ENCODE measurements around the gene LOC128125822.

The LOC128125822 gene

DNA sequence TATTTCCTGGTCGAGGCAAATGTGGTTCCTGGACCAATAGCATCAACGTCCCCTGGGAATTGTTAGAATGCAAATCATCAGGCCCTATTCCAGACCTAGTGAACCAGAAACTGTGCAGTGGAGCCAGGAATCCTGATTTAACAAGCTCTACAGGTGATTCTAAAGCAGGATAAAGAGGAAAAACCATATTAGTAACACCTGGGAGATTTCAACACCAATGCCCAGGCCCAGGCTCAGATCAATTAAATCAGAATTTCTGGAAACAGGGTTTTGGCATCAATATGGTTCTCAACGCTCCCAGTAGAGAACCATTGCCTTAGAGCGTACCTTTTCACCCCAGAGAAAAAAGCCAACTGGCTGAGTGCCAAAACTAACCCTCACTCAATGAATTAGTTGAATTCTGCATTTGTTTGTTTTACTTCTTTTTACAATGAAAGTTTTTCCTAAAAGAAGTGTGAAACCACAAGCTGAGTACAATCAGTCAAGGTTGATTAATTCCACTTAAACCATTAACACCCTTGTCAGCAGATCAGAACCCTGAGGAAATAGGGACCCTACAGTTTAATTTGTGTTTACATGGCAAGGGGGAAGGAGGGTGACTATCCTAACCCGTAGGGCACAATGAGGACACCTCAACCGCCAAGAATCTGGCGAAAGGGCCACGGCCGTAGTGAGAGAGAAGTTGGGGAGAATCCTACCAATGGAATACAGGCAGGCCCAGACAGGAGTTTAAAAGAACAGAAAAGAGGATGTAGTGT lies 34.9 kb upstream of the LOC128125822 start:
- ChIA-PET POLR2A (no interaction called here), CTCF (no interaction called here)
- H3K4me3 Mint-ChIP-seq: no peak overlapping the region
- peaks cover 5% of the 10 kb centered on the region for H3K27me3 Mint-ChIP-seq
- no peak for DNase-seq
- no peaks in the 10 kb centered on the region for H3K4me1 Mint-ChIP-seq (ENCODE audit: low read depth)
- H3K9me3 Mint-ChIP-seq: no peaks in the 10 kb centered on the region
- H3K27ac Mint-ChIP-seq: no peak overlapping the region
- no peaks in the 10 kb centered on the region for H3K36me3 Mint-ChIP-seq
- intact Hi-C loops (cut with micrococcal nuclease): no loop called here

DNA sequence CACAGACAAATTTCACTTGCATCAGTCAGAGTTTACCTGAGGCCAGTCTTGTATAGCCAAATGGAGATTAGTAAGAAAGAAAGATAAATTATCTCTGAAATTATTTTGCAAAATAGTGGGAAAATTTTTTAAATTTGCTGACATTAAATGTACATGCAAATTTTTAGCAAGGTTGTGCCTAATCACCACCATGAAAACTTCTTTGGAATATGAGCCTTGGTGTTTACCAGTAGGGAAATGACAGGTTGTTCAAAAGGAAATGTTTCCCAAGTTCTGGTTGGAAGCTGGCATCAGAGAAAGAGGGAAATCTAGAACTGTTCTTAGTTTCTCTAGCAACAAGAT lies 34.4 kb upstream of the LOC128125822 start:
- ChIA-PET POLR2A (no interaction called here), CTCF (no interaction called here)
- Mint-ChIP-seq H3K4me3 (no peak overlapping the region), H3K36me3 (no peaks in the 10 kb centered on the region), H3K27me3 (peaks cover 9% of the 10 kb centered on the region), H3K4me1 (ENCODE audit: low read depth) (no peaks in the 10 kb centered on the region), H3K9me3 (no peaks in the 10 kb centered on the region), H3K27ac (no peak overlapping the region)
- no peak for DNase-seq
- intact Hi-C loops (cut with micrococcal nuclease): no loop called here

DNA sequence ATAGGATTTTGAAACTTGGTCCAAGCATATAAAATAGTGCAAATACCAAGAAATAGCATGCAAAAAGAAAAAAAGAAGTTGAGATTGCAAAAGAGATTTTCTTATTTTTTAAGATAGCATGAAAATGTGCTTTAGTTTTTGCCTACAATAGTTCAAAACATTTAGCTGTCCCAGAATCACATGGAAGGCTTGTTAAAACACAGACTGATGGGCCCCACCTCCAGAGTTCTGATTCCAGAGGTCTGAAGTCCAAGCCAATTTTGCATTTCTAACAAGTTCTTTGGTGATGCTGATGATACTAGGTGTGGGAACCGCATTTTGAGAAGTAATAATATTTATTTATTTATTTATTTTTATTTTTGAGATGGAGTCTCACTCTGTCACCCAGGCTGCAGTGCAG lies 33.7 kb upstream of the LOC128125822 start:
- Mint-ChIP-seq H3K27ac (no peak overlapping the region), H3K27me3 (peaks cover 13% of the 10 kb centered on the region), H3K4me1 (ENCODE audit: low read depth) (no peaks in the 10 kb centered on the region), H3K36me3 (no peaks in the 10 kb centered on the region), H3K9me3 (no peaks in the 10 kb centered on the region), H3K4me3 (no peak overlapping the region)
- ChIA-PET POLR2A (no interaction called here), CTCF (no interaction called here)
- intact Hi-C loops (cut with micrococcal nuclease): no loop called here
- no peak for DNase-seq

DNA sequence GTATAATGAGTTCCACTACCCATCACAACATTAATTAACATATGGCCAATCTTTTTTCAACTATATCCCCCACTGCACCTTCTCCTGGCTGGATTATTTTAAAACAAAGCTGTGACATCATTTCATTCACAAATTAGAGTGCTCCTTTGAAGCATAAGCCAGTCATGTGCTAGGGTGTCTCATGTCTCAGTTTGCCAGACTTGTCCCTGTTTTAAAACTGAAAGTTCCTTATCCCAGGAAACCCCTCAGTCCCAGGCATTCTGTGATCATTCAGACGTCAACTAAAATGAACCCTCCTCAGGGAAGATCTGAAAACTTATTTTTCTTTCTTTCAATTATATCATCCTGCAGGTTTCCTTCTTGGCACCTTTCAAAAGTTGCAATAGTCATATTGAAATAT lies 29.3 kb upstream of the LOC128125822 start:
- CTCF ChIA-PET: no interaction called here
- no peak overlapping the region for H3K27ac Mint-ChIP-seq
- no peaks in the 10 kb centered on the region for H3K9me3 Mint-ChIP-seq
- H3K4me3 Mint-ChIP-seq: no peak overlapping the region
- intact Hi-C loops (cut with micrococcal nuclease): no loop called here
- POLR2A ChIA-PET: no interaction called here
- H3K27me3 Mint-ChIP-seq: peaks cover 17% of the 10 kb centered on the region
- H3K4me1 Mint-ChIP-seq (ENCODE audit: low read depth): no peaks in the 10 kb centered on the region
- no peak for DNase-seq
- H3K36me3 Mint-ChIP-seq: no peaks in the 10 kb centered on the region

DNA sequence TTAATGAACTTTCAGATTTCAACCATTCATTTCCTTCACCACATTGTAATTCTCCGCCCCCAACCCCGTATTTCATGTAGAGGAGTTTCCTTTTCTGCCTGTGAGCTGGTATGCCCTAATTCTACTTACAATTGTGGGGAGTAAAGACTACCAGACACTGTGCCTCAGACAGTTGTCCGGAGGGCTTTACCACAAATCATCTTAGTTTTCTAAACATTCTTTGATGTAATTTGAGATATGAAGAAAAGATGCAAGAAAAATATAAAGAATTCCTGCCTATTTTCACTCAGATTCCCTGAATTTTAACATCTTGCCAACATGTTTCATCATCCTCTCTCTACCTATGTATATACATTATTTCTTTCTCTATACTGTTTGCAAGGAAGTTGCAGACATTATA lies 28.3 kb upstream of the LOC128125822 start:
- Mint-ChIP-seq H3K27me3 (peaks cover 17% of the 10 kb centered on the region), H3K4me1 (ENCODE audit: low read depth) (no peaks in the 10 kb centered on the region), H3K36me3 (no peaks in the 10 kb centered on the region), H3K9me3 (no peaks in the 10 kb centered on the region), H3K4me3 (no peak overlapping the region), H3K27ac (no peak overlapping the region)
- intact Hi-C loops (cut with micrococcal nuclease): no loop called here
- ChIA-PET POLR2A (no interaction called here), CTCF (no interaction called here)
- DNase-seq: no peak

DNA sequence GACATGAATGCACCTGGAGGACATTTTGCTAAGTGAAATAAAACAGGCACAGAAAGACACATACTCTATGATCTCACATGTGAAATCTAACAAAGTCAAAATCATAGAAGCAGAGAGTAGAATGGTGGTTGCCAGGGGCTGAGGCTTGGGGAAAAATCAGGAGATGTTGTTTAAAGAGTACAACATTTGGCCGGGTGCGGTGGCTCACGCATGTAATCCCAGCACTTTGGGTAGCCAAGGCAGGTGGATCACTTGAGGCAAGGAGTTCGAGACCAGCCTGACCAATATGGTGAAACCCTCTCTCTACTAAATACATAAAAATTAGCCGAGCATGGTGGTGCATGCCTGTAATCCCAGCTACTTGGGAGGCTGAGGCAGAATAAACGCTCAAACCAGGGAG lies 26.0 kb upstream of the LOC128125822 start:
- H3K36me3 Mint-ChIP-seq: no peaks in the 10 kb centered on the region
- H3K27me3 Mint-ChIP-seq: peaks cover 15% of the 10 kb centered on the region
- no peak overlapping the region for H3K4me3 Mint-ChIP-seq
- H3K9me3 Mint-ChIP-seq: no peaks in the 10 kb centered on the region
- no peaks in the 10 kb centered on the region for H3K4me1 Mint-ChIP-seq (ENCODE audit: low read depth)
- CTCF ChIA-PET: no interaction called here
- H3K27ac Mint-ChIP-seq: no peak overlapping the region
- POLR2A ChIA-PET: no interaction called here
- intact Hi-C loops (cut with micrococcal nuclease): no loop called here
- no peak for DNase-seq

DNA sequence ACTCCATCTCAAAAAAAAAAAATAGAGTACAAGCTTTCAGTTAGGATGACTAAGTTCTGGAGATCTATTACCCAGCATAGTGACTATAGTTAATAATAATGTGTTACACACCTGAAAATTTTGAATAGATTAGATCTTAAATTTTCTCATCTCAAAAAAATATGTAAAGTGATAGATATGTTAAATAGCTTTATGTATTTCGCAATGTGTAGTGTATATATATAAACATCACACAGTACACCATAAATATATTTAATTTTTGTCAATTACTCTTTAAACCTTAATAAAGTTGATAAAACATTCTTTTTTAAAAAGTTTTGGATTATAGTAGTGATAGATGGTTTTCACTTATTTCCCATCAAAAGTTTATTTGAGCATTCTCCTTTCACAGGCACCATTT lies 25.6 kb upstream of the LOC128125822 start:
- Mint-ChIP-seq H3K27me3 (peaks cover 13% of the 10 kb centered on the region), H3K4me3 (no peak overlapping the region), H3K36me3 (no peaks in the 10 kb centered on the region), H3K4me1 (ENCODE audit: low read depth) (no peaks in the 10 kb centered on the region), H3K9me3 (no peaks in the 10 kb centered on the region), H3K27ac (no peak overlapping the region)
- intact Hi-C loops (cut with micrococcal nuclease): no loop called here
- POLR2A ChIA-PET: no interaction called here
- CTCF ChIA-PET: no interaction called here
- DNase-seq: no peak

DNA sequence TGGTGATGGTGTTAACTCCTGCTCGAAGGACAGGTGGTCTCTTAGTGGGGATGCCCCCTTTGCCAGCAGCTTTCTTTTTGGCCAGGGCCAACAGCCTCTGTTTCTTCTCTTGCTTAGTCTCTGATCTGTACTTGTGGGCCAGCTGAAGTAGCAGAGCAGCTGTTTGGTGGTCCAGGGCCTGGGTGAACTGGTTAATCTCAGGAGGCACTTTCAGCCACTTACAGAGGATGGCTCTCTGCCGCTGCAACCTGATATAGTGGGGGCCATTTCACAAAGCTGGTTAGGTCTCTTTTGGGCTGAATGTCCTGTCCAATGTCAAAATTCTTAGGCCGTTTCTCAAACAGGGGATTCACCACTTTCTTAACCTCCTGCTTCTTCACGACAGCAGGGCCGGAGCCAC lies 23.2 kb upstream of the LOC128125822 start:
- intact Hi-C loops (cut with micrococcal nuclease): no loop called here
- H3K4me3 Mint-ChIP-seq: no peak overlapping the region
- ChIA-PET POLR2A (interaction anchor here (0.9 kb wide), 1 partner anchor 12 kb away, joined by 3 read pairs; no protein-coding TSS in a partner anchor), CTCF (no interaction called here)
- DNase-seq: no peak
- H3K36me3 Mint-ChIP-seq: no peaks in the 10 kb centered on the region
- H3K27me3 Mint-ChIP-seq: peaks cover 2% of the 10 kb centered on the region
- no peaks in the 10 kb centered on the region for H3K9me3 Mint-ChIP-seq
- H3K27ac Mint-ChIP-seq: no peak overlapping the region
- H3K4me1 Mint-ChIP-seq (ENCODE audit: low read depth): no peaks in the 10 kb centered on the region

DNA sequence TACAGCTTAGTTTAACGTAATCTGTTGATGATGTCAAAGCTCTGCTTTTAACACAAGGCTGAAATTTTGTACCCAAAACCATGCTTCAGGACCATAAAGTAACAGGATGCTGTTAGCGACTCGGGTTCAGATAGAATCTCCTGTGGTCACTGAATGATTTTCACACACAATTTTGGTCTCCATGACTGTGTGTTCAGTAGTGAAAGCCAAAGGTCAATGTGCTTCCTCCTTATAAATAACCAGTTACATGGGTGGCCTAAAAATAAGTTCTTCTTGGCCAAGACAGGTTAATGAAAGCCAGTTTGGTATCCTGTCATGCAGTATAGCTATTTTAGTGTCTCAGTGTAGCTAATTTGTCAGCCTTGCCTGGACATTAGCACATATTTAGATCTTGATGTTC lies 19.1 kb upstream of the LOC128125822 start:
- no peaks in the 10 kb centered on the region for H3K4me1 Mint-ChIP-seq (ENCODE audit: low read depth)
- intact Hi-C loops (cut with micrococcal nuclease): no loop called here
- ChIA-PET POLR2A (no interaction called here), CTCF (no interaction called here)
- no peak overlapping the region for H3K4me3 Mint-ChIP-seq
- no peaks in the 10 kb centered on the region for H3K36me3 Mint-ChIP-seq
- no peak overlapping the region for H3K27ac Mint-ChIP-seq
- H3K9me3 Mint-ChIP-seq: no peaks in the 10 kb centered on the region
- no peak for DNase-seq
- peaks cover 11% of the 10 kb centered on the region for H3K27me3 Mint-ChIP-seq

DNA sequence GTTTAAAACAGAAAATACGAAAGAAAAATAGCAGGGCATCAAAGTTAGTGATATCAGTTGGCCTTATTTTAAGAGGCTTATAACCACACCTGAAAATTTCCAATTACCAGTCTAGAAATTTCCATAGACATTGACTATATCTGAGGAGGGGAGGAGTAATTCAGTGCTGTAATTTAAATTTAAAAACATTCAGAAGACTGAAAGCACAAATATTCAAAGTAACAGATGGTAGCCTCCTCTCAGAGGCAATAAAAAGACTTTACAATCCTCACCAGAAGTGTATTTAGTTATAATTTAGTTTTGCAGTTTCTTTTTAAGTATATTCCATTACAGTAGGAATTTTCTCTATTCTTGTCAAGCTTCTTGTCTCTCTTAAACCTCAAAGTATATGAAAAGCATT lies 18.4 kb upstream of the LOC128125822 start:
- Mint-ChIP-seq H3K4me1 (ENCODE audit: low read depth) (no peaks in the 10 kb centered on the region), H3K27me3 (peaks cover 12% of the 10 kb centered on the region), H3K36me3 (no peaks in the 10 kb centered on the region), H3K9me3 (no peaks in the 10 kb centered on the region), H3K27ac (no peak overlapping the region), H3K4me3 (no peak overlapping the region)
- intact Hi-C loops (cut with micrococcal nuclease): no loop called here
- ChIA-PET CTCF (no interaction called here), POLR2A (no interaction called here)
- no peak for DNase-seq

DNA sequence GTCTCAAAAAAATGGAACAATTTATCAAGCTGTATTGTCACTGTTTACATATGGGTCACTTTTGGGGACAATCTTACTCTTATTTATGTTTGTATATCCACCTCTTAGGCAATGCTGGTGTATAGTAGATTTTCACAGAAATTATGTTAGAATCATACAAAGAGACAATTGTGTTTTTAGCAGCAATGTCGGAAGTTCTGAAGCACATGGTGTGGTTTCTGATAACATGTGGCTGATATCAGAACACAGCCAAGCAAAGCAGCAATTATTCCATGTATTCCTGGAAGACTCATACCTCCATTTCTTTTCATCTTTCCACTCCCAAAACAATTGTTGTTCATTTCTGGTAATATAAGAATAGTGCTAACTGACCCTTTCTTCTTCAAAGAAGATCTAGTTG lies 17.5 kb upstream of the LOC128125822 start:
- H3K27me3 Mint-ChIP-seq: peaks cover 14% of the 10 kb centered on the region
- no peaks in the 10 kb centered on the region for H3K9me3 Mint-ChIP-seq
- no peak overlapping the region for H3K27ac Mint-ChIP-seq
- DNase-seq: no peak
- ChIA-PET POLR2A (interaction anchor here (0.6 kb wide), 1 partner anchor 18 kb away, joined by 3 read pairs; no protein-coding TSS in a partner anchor), CTCF (no interaction called here)
- intact Hi-C loops (cut with micrococcal nuclease): no loop called here
- no peaks in the 10 kb centered on the region for H3K4me1 Mint-ChIP-seq (ENCODE audit: low read depth)
- H3K4me3 Mint-ChIP-seq: no peak overlapping the region
- no peaks in the 10 kb centered on the region for H3K36me3 Mint-ChIP-seq

DNA sequence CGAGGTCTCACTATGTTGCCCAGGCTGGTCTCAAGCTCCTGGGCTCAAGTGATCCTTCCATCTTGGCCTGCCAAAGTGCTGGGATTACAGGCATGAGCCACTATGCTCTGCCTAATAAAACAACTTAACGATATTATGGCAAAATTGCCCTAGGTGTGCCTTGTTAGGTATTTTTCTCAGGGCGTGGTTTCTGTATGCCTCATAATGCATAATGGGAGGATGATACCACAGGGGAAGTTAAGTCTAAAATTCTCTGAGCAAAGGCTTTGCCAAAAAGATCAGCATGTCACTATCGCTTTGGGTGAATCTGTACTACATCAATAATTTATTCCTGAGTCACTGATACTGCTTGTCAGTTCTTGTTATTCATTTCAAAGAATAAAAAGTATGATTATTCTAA lies 15.9 kb upstream of the LOC128125822 start:
- Mint-ChIP-seq H3K9me3 (no peaks in the 10 kb centered on the region), H3K27me3 (peaks cover 14% of the 10 kb centered on the region), H3K27ac (no peak overlapping the region), H3K4me1 (ENCODE audit: low read depth) (no peaks in the 10 kb centered on the region), H3K4me3 (no peak overlapping the region), H3K36me3 (no peaks in the 10 kb centered on the region)
- ChIA-PET CTCF (no interaction called here), POLR2A (no interaction called here)
- intact Hi-C loops (cut with micrococcal nuclease): no loop called here
- no peak for DNase-seq

DNA sequence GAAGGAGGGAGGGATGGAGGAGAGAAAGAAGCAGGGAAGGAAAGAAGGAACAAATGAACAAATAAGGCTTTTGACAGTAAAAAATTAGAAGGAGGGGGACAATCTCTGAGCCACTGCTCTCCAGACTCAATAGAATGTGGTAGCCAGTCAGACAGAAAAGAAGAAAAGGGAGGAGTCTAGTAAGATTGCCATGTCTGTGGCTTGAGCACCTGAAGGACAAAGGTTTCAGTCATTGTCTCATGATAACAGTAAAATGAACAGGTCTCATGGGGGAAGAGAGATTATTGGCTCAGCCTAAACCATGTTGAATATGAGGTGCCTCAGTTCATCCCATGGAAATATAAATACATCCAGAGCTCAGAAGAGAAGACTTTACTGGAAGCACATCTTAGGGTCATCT lies 14.0 kb upstream of the LOC128125822 start:
- Mint-ChIP-seq H3K4me1 (ENCODE audit: low read depth) (no peaks in the 10 kb centered on the region), H3K9me3 (no peaks in the 10 kb centered on the region), H3K4me3 (no peak overlapping the region), H3K27ac (no peak overlapping the region), H3K36me3 (no peaks in the 10 kb centered on the region), H3K27me3 (peaks cover 13% of the 10 kb centered on the region)
- ChIA-PET POLR2A (no interaction called here), CTCF (no interaction called here)
- DNase-seq: no peak
- intact Hi-C loops (cut with micrococcal nuclease): no loop called here

Data from activated CD4-positive, alpha-beta memory T cell treated with anti-CD3 and anti-CD28 coated beads for 36 hours (primary cell).